GM10847 (cell line): ENCODE measurements around the gene ITGA11.

Source experiments
- POLR2A ChIP-seq: IDR thresholded peaks from 2 replicates; pipeline ENCODE4 v1.6.1; 2011; ENCODE audit not compliant: insufficient read length; ENCODE audit errors: extremely low read depth

Gene ITGA11

GRCh38 chr15:68289621-68290352, 142.2 kb downstream of the ITGA11 start:
- TF ChIP-seq POLR2A: no peak

- no peak for TF ChIP-seq POLR2A
Observed at GRCh38 chr15:68289057-68289456, 142.9 kb downstream of the ITGA11 start.

GRCh38 chr15:68286256-68286655, 145.7 kb downstream of the ITGA11 start:
- no peak for TF ChIP-seq POLR2A

GRCh38 chr15:68285259-68285980, 146.5 kb downstream of the ITGA11 start:
- no peak for TF ChIP-seq POLR2A

GRCh38 chr15:68284616-68285258, 147.2 kb downstream of the ITGA11 start:
- TF ChIP-seq POLR2A: no peak

- no peak for TF ChIP-seq POLR2A
Observed at GRCh38 chr15:68283401-68283800, 148.6 kb downstream of the ITGA11 start.

GRCh38 chr15:68281008-68281407, 151.0 kb downstream of the ITGA11 start:
- TF ChIP-seq POLR2A: no peak

- no peak for TF ChIP-seq POLR2A
Observed at GRCh38 chr15:68279779-68280753, 151.9 kb downstream of the ITGA11 start.

- no peak for TF ChIP-seq POLR2A
Observed at GRCh38 chr15:68278595-68279405, 153.2 kb downstream of the ITGA11 start.

GRCh38 chr15:68278345-68278594, 153.7 kb downstream of the ITGA11 start:
- TF ChIP-seq POLR2A: no peak

- peak; percentile 73 for TF ChIP-seq POLR2A
Observed at GRCh38 chr15:68277603-68278344, 154.2 kb downstream of the ITGA11 start, which contains the start of gene FEM1B. Gene FEM1B, plus strand, starts transcription at chr15:68277745. Its CDS starts 673 bp downstream, at chr15:68278418.

- TF ChIP-seq POLR2A: no peak
Observed at GRCh38 chr15:68277131-68277602, 154.8 kb downstream of the ITGA11 start.

- no peak for TF ChIP-seq POLR2A
Observed at GRCh38 chr15:68276668-68277067, 155.3 kb downstream of the ITGA11 start.
